ENCODE results near the gene ADCY10. TPM values are rescaled to one million over a fixed set of nuclear protein-coding genes. Genes with fewer than 3 reads are reported as not detected.

The ADCY10 gene
- total RNA-seq, 1 experiment from 2014 or later, result 0.20 TPM

GRCh38 chr1:167955915-167956314 is 42.0 kb upstream of the ADCY10 start:
- TF ChIP-seq, protein P1, sequence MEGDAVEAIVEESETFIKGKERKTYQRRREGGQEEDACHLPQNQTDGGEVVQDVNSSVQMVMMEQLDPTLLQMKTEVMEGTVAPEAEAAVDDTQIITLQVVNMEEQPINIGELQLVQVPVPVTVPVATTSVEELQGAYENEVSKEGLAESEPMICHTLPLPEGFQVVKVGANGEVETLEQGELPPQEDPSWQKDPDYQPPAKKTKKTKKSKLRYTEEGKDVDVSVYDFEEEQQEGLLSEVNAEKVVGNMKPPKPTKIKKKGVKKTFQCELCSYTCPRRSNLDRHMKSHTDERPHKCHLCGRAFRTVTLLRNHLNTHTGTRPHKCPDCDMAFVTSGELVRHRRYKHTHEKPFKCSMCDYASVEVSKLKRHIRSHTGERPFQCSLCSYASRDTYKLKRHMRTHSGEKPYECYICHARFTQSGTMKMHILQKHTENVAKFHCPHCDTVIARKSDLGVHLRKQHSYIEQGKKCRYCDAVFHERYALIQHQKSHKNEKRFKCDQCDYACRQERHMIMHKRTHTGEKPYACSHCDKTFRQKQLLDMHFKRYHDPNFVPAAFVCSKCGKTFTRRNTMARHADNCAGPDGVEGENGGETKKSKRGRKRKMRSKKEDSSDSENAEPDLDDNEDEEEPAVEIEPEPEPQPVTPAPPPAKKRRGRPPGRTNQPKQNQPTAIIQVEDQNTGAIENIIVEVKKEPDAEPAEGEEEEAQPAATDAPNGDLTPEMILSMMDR (conservative IDR thresholded peaks at IDR 0.05), result no peak
- H3K36me3 Mint-ChIP-seq (ENCODE audit: insufficient read depth in 1 of 3, low read depth in 3 of 3), result peaks cover 20 to 48% (median 38%) of the 10 kb centered on the region in 3 experiments; a peak in 6 of 7 replicates

More at GRCh38 chr1:167955915-167956314, 42.0 kb upstream of the ADCY10 start:
- Mint-ChIP-seq H3K9me3 (no peaks in the 10 kb centered on the region), H3K27ac (no peak overlapping the region), H3K4me3 (no peak overlapping the region), H3K4me1 (no peaks in the 10 kb centered on the region), H3K27me3 (ENCODE audit: low read depth) (no peaks in the 10 kb centered on the region)
- H3K79me2 ChIP-seq (ENCODE audit: insufficient read depth, low read length), result no peaks in the 10 kb centered on the region
- H2BK12ac ChIP-seq (ENCODE audit: insufficient read length, low read depth, low read length), result no peak overlapping the region
- H3K4me1 ChIP-seq (ENCODE audit: insufficient read depth, low read length), result no peaks in the 10 kb centered on the region
- no peak overlapping the region for H3K9ac ChIP-seq (ENCODE audit: extremely low read depth, insufficient read length, low read length)
- no peak overlapping the region for H3K27ac ChIP-seq (ENCODE audit: insufficient read length, low read depth, low read length)
- H3K18ac ChIP-seq (ENCODE audit: insufficient read length, low read depth, low read length), result no peak overlapping the region
- H3T11ph ChIP-seq (ENCODE audit: low read length), result no peak overlapping the region
- H4K20me1 ChIP-seq (ENCODE audit: control insufficient read depth, insufficient read depth, insufficient read length), result no peaks in the 10 kb centered on the region
- H3K4ac ChIP-seq (ENCODE audit: low read depth, low read length), result no peak overlapping the region
- H2BK5ac ChIP-seq (ENCODE audit: insufficient read length, low read length), result no peak overlapping the region
- no peak for DNase-seq
- H3K56ac ChIP-seq (ENCODE audit: insufficient read length, low read depth, low read length), result no peak overlapping the region
- no peak overlapping the region for H3K4me2 ChIP-seq (ENCODE audit: insufficient read depth, insufficient read length, low read length)
- no peaks in the 10 kb centered on the region for H3K27me3 ChIP-seq (ENCODE audit: insufficient read depth, low read length)
- H2BK120ac ChIP-seq (ENCODE audit: low read depth, low read length, poor library complexity, severe bottlenecking), result no peak overlapping the region
- no peak overlapping the region for H4K8ac ChIP-seq (replicated peaks; ENCODE audit: insufficient read length, low read depth, low read length)
- no peak overlapping the region for H3K23ac ChIP-seq (ENCODE audit: insufficient read length, low read depth, low read length)
- WGBS (ENCODE audit: extremely low coverage, insufficient read length, low lambda C conversion rate), result no CpG with 5 or more reads among the region's 2 CpGs
- no peaks in the 10 kb centered on the region for H3K79me1 ChIP-seq (ENCODE audit: insufficient read depth, low read depth, low read length, poor library complexity, severe bottlenecking)
- no peak overlapping the region for H4K91ac ChIP-seq (ENCODE audit: insufficient read length, low read depth, low read length)
- no peak overlapping the region for H2BK15ac ChIP-seq (ENCODE audit: low read depth, low read length)
- no peak overlapping the region for H3K14ac ChIP-seq (ENCODE audit: insufficient read depth, low read length)
- H3K9me3 ChIP-seq (ENCODE audit: control insufficient read depth, low read depth, low read length), result no peaks in the 10 kb centered on the region
- H2AK5ac ChIP-seq (ENCODE audit: insufficient read length, low read length), result no peak overlapping the region
- no peaks in the 10 kb centered on the region for H3K23me2 ChIP-seq (ENCODE audit: insufficient read length, low read depth, low read length, poor library complexity, severe bottlenecking)
- no peak overlapping the region for H4K5ac ChIP-seq (ENCODE audit: insufficient read length, low read depth, low read length)
- no peak overlapping the region for H2BK20ac ChIP-seq (ENCODE audit: low read depth, low read length, poor library complexity, severe bottlenecking)
- no peak overlapping the region for H2AFZ ChIP-seq (ENCODE audit: low read length)

Measured in H9 (cell line).